ENCODE measurements around the gene AAK1. TPM values are rescaled to one million over a fixed set of nuclear protein-coding genes. Genes with fewer than 3 reads are reported as not detected.

The AAK1 gene
- polyA plus RNA-seq, 1 donor (not counting 4 experiments of a cell fraction or from before 2014, with no cell fraction given): 12.3 TPM

DNA sequence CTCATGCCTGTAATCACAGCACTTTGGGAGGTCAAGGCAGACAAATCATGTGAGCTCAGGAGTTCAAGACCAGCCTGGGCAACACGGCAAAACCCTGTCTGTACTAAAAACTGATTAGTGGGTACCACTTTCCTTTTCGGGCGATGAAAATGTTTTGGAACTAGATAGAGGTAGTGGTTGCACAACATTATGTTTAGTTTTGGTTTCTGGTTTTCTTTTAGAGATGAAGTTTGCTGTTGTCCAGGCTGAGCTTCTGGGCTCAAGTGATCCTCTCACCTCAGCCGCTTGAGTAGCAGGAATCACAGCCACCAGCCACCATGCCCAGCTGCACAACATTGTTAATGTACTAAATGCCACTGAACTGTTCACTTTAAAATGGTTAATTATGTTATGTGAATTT lies 27.6 kb downstream of the AAK1 start:
- Histone ChIP-seq H3K9me3 (ENCODE audit: control insufficient read depth, low read depth, low read length) (no peaks in the 10 kb centered on the region), H3K27ac (ENCODE audit: control insufficient read depth, insufficient read depth, low read length) (no peak overlapping the region), H4K20me1 (ENCODE audit: control insufficient read depth, extremely low read depth, insufficient read depth, low read length) (peaks cover 9% of the 10 kb centered on the region), H3K9ac (ENCODE audit: control insufficient read depth, extremely low read depth, insufficient read depth, low read length) (no peak overlapping the region), H3K4me3 (ENCODE audit: control insufficient read depth in 2 of 3, extremely low read depth in 1 of 3, insufficient read depth in 2 of 3, low read depth in 1 of 3, low read length in 3 of 3) (no peak overlapping the region), H2AFZ (ENCODE audit: control insufficient read depth, low read length) (no peak overlapping the region), H3K9me1 (ENCODE audit: control insufficient read depth, extremely low read depth, insufficient read depth, low read length) (peaks cover 4% of the 10 kb centered on the region), H3K27me3 (ENCODE audit: control insufficient read depth, extremely low read depth, insufficient read depth, low read length) (no peaks in the 10 kb centered on the region), H3K36me3 (ENCODE audit: control insufficient read depth in 2 of 2, extremely low read depth in 1 of 2, insufficient read depth in 2 of 2, low read length in 2 of 2) (no peaks in the 10 kb centered on the region), H3K79me2 (ENCODE audit: control insufficient read depth, insufficient read depth, low read length) (peaks cover 41% of the 10 kb centered on the region), H3K4me2 (ENCODE audit: control insufficient read depth, extremely low read depth, insufficient read depth, low read depth, low read length) (no peak overlapping the region), H3K4me1 (ENCODE audit: control insufficient read depth, extremely low read depth, insufficient read depth, low read length) (peaks cover 16% of the 10 kb centered on the region)
- dilution Hi-C loops (cut with MboI; ENCODE audit: extremely low pct_ligation_motif_present, low sequenced_read_pairs): no loop called here
- no peak for DNase-seq (ENCODE audit: low read depth, low spot score)
- FAIRE-seq: no peak
- TF ChIP-seq EZH2 (IDR thresholded peaks at IDR 0.05; ENCODE audit: low read length): no peak
- TF ChIP-seq, protein P1, sequence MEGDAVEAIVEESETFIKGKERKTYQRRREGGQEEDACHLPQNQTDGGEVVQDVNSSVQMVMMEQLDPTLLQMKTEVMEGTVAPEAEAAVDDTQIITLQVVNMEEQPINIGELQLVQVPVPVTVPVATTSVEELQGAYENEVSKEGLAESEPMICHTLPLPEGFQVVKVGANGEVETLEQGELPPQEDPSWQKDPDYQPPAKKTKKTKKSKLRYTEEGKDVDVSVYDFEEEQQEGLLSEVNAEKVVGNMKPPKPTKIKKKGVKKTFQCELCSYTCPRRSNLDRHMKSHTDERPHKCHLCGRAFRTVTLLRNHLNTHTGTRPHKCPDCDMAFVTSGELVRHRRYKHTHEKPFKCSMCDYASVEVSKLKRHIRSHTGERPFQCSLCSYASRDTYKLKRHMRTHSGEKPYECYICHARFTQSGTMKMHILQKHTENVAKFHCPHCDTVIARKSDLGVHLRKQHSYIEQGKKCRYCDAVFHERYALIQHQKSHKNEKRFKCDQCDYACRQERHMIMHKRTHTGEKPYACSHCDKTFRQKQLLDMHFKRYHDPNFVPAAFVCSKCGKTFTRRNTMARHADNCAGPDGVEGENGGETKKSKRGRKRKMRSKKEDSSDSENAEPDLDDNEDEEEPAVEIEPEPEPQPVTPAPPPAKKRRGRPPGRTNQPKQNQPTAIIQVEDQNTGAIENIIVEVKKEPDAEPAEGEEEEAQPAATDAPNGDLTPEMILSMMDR (optimal IDR thresholded peaks at IDR 0.05 in 1 of 3, IDR thresholded peaks at IDR 0.05 in 1 of 3, conservative IDR thresholded peaks at IDR 0.05 in 1 of 3; ENCODE audit: extremely low read depth in 1 of 3, insufficient read depth in 2 of 3, low read length in 3 of 3): no peak

GRCh38 chr2:69615078-69615625 lies 28.4 kb downstream of the AAK1 start:
- no peak overlapping the region for H2AFZ ChIP-seq (ENCODE audit: control insufficient read depth, low read length)
- DNase-seq (ENCODE audit: low read depth, low spot score): no peak
- no peaks in the 10 kb centered on the region for H3K27me3 ChIP-seq (ENCODE audit: control insufficient read depth, extremely low read depth, insufficient read depth, low read length)
- H3K9me1 ChIP-seq (ENCODE audit: control insufficient read depth, extremely low read depth, insufficient read depth, low read length): peaks cover 4% of the 10 kb centered on the region
- peaks cover 16% of the 10 kb centered on the region for H3K4me1 ChIP-seq (ENCODE audit: control insufficient read depth, extremely low read depth, insufficient read depth, low read length)
- H3K9me3 ChIP-seq (ENCODE audit: control insufficient read depth, low read depth, low read length): no peaks in the 10 kb centered on the region
- no peak overlapping the region for H3K27ac ChIP-seq (ENCODE audit: control insufficient read depth, insufficient read depth, low read length)
- H3K4me3 ChIP-seq (ENCODE audit: control insufficient read depth in 2 of 3, extremely low read depth in 1 of 3, insufficient read depth in 2 of 3, low read depth in 1 of 3, low read length in 3 of 3): no peak overlapping the region
- H3K9ac ChIP-seq (ENCODE audit: control insufficient read depth, extremely low read depth, insufficient read depth, low read length): no peak overlapping the region
- H3K36me3 ChIP-seq (ENCODE audit: control insufficient read depth in 2 of 2, extremely low read depth in 1 of 2, insufficient read depth in 2 of 2, low read length in 2 of 2): peaks cover 0 to 1% of the 10 kb centered on the region in 2 experiments
- FAIRE-seq: no peak
- TF ChIP-seq, protein P1 (optimal IDR thresholded peaks at IDR 0.05 in 1 of 3, IDR thresholded peaks at IDR 0.05 in 1 of 3, conservative IDR thresholded peaks at IDR 0.05 in 1 of 3; ENCODE audit: extremely low read depth in 1 of 3, insufficient read depth in 2 of 3, low read length in 3 of 3): no peak
- no peak for TF ChIP-seq EZH2 (IDR thresholded peaks at IDR 0.05; ENCODE audit: low read length)
- peaks cover 9% of the 10 kb centered on the region for H4K20me1 ChIP-seq (ENCODE audit: control insufficient read depth, extremely low read depth, insufficient read depth, low read length)
- H3K4me2 ChIP-seq (ENCODE audit: control insufficient read depth, extremely low read depth, insufficient read depth, low read depth, low read length): no peak overlapping the region
- H3K79me2 ChIP-seq (ENCODE audit: control insufficient read depth, insufficient read depth, low read length): peaks cover 43% of the 10 kb centered on the region
- dilution Hi-C loops (cut with MboI; ENCODE audit: extremely low pct_ligation_motif_present, low sequenced_read_pairs): no loop called here

Data from keratinocyte (primary cell).